K562 (cell line): ENCODE data around the gene PRR14. TPM values are rescaled to one million over a fixed set of nuclear protein-coding genes. Genes with fewer than 3 reads are reported as not detected.

Experiments
- CAMTA2 ChIP-seq: fragments of 250-450 bp; sonication (Bioruptor Pico); conservative IDR thresholded peaks from 2 replicates; pipeline ENCODE4 v1.5.1; 2022
- EWSR1 ChIP-seq: fragments of 450-650 bp; IDR thresholded peaks from 2 replicates; pipeline ENCODE4 v1.6.1; 2018; ENCODE audit warnings: borderline replicate concordance, mild to moderate bottlenecking, low read depth, moderate library complexity; ENCODE audit not compliant: partially characterized antibody
- FOXK1 ChIP-seq: sonication (generic); formaldehyde crosslinking; IDR thresholded peaks from 2 replicates; pipeline ENCODE4 v1.8.0; 2022; ENCODE audit warnings: missing genetic modification reagents, mild to moderate bottlenecking, borderline replicate concordance
- KAT7 ChIP-seq: sonication (generic); formaldehyde crosslinking; IDR thresholded peaks from 2 replicates; pipeline ENCODE4 v1.8.0; 2022; ENCODE audit warnings: missing genetic modification reagents, mild to moderate bottlenecking, borderline replicate concordance
- MAFF ChIP-seq: IDR thresholded peaks from 2 replicates; pipeline ENCODE4 v1.6.1; 2012; ENCODE audit warnings: low read length, improper control_type of control experiment
- MTA3 ChIP-seq: fragments of 450-650 bp; formaldehyde crosslinking; IDR thresholded peaks from 2 replicates; pipeline ENCODE4 v1.6.1; 2017; ENCODE audit warnings: mild to moderate bottlenecking, borderline replicate concordance
- SMAD3 ChIP-seq: fragments of 450-650 bp; formaldehyde crosslinking; conservative IDR thresholded peaks from 2 replicates; pipeline ENCODE4 v1.4.0; 2020; ENCODE audit warnings: mild to moderate bottlenecking
- STAT5A ChIP-seq: IDR thresholded peaks from 2 replicates; pipeline ENCODE4 v1.6.1; 2012; ENCODE audit warnings: low read length, inconsistent platforms, borderline replicate concordance
- ZBTB8A ChIP-seq: fragments of 450-650 bp; IDR thresholded peaks from 2 replicates; pipeline ENCODE4 v1.6.1; 2018; ENCODE audit warnings: mild to moderate bottlenecking, moderate library complexity; ENCODE audit not compliant: partially characterized antibody
- ZC3H8 ChIP-seq: fragments of 450-650 bp; IDR thresholded peaks from 2 replicates; pipeline ENCODE4 v1.6.1; 2017
- ZFP1 ChIP-seq: fragments of 450-650 bp; formaldehyde crosslinking; IDR thresholded peaks from 2 replicates; pipeline ENCODE4 v1.4.0; 2020; ENCODE audit warnings: mild to moderate bottlenecking, mixed read lengths
- ZNF165 ChIP-seq: fragments of 250-450 bp; sonication (Bioruptor Pico); IDR thresholded peaks from 2 replicates; pipeline ENCODE4 v1.4.0; 2020; ENCODE audit warnings: borderline replicate concordance
- ZNF436 ChIP-seq: fragments of 250-450, 450-650 bp; sonication (Bioruptor Pico); formaldehyde crosslinking; IDR thresholded peaks from 2 replicates; pipeline ENCODE4 v1.7.0; 2020; ENCODE audit warnings: mild to moderate bottlenecking
- ZNF79 ChIP-seq: fragments of 250-450 bp; sonication (Bioruptor Pico); IDR thresholded peaks from 2 replicates; pipeline ENCODE4 v1.4.0; 2020; ENCODE audit warnings: low read depth, mild to moderate bottlenecking, moderate library complexity
- polyA plus RNA-seq, 8 experiments: library from polyadenylated mRNA; depleted of rRNA in 4 of 8; stranded (reverse) in 5 of 8; unstranded in 3 of 8; fragments of >200 nt; fragmentation: Nextera tagmentation in 2 of 8; fragmentation: Illumina TruSeq in 1 of 8; extraction: Ambion mirVana in 2 of 8; extraction: Trizol in 1 of 8; gene quantifications; 2 replicates each; pipeline versions ENCODE4 v1.2.1 to v1.2.3, GENCODE V29; 2011 to 2014; ENCODE audit warnings: inconsistent platforms in 1 of 8, missing spikeins in 1 of 8
- total RNA-seq, 7 experiments: library from RNA; depleted of rRNA in 6 of 7; stranded (reverse); fragments of >200 nt in 6 of 7; fragmentation: Illumina TruSeq in 2 of 7; extraction: Trizol in 2 of 7; gene quantifications; 2 replicates each; pipeline versions ENCODE4 v1.2.1 to v1.2.3, GENCODE V29; 2011 to 2021; ENCODE audit warnings: low replicate concordance in 1 of 7
- TF ChIP-seq, protein P1 (sequence below), 2 experiments: IDR thresholded peaks; 2 replicates each; pipeline ENCODE4 v1.6.1; 2012; ENCODE audit warnings: improper control_type of control experiment in 2 of 2, low read depth in 2 of 2, low read length in 2 of 2, borderline replicate concordance in 1 of 2
- TF ChIP-seq, protein P2 (sequence below), 2 experiments: fragments of 450-650 bp; IDR thresholded peaks; 2 replicates each; pipeline ENCODE4 v1.6.1; 2018; ENCODE audit warnings: mild to moderate bottlenecking in 2 of 2, low read depth in 1 of 2; ENCODE audit not compliant: partially characterized antibody in 2 of 2
- TF ChIP-seq, protein P3 (sequence below): sonication (generic); formaldehyde crosslinking; IDR thresholded peaks from 2 replicates; pipeline ENCODE4 v1.8.1; 2023; ENCODE audit warnings: mild to moderate bottlenecking, missing genetic modification reagents
- TF ChIP-seq, protein P4 (sequence below): IDR thresholded peaks from 2 replicates; pipeline ENCODE4 v1.6.1; 2011; ENCODE audit not compliant: insufficient read length; ENCODE audit errors: extremely low read depth

The PRR14 gene
- total and polyA plus RNA-seq, 9 of the 15 experiments (the other 6 are each of a cell fraction or from before 2014, with no cell fraction given): 2.2 to 63.1 (median 11.5) TPM

DNA sequence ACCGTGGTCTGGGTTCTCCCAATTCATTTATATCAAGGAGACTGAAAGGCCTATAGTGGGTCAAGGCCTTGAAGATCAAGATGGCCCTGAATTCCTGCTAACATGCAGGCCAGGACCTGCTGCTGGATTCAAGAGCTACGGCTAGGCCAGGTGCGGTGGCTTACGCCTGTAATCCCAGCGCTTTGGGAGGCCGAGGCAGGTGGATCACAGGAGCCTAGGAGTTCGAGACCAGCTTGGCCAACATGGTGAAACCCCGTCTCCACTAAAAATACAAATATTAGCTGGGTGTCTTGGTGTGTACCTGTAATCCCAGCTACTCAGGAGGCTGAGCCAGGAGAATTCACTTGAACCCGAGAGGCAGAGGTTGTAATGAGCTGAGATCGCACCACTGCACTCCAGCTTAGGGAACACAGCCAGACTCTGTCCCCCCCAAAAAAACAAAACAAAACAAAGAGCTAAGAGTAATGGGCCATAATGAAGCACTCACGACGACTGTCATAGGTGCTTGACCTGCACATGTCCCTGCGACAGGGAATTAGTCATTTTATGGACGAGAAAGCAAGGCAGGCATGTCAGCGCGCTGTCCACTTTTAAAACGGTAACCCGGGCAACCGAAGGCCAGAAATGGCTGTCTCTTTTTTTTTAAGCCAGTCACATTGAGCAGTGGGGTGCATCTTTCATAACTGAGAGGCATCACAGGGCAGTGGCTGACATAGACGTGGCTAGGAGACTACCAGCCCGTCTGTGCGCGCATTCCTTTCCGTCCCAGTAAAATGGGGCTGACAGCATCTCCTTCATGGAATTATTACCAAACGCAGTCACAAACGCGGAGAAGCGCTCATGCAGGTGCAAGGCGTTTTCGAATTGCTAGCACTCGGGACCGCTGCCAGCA is 6.5 kb downstream of the PRR14 start (continued):
- no peak for TF ChIP-seq MAFF
- TF ChIP-seq ZC3H8: no peak
- 0 out of 2 replicates have a peak, but pooled peaks have one; percentile 20 for TF ChIP-seq ZFP1
- TF ChIP-seq EWSR1: no peak
- 0 out of 2 replicates have a peak, but pooled peaks have one; percentile 75 for TF ChIP-seq KAT7 (CRISPR knock-in tag)
- TF ChIP-seq, protein P1, sequence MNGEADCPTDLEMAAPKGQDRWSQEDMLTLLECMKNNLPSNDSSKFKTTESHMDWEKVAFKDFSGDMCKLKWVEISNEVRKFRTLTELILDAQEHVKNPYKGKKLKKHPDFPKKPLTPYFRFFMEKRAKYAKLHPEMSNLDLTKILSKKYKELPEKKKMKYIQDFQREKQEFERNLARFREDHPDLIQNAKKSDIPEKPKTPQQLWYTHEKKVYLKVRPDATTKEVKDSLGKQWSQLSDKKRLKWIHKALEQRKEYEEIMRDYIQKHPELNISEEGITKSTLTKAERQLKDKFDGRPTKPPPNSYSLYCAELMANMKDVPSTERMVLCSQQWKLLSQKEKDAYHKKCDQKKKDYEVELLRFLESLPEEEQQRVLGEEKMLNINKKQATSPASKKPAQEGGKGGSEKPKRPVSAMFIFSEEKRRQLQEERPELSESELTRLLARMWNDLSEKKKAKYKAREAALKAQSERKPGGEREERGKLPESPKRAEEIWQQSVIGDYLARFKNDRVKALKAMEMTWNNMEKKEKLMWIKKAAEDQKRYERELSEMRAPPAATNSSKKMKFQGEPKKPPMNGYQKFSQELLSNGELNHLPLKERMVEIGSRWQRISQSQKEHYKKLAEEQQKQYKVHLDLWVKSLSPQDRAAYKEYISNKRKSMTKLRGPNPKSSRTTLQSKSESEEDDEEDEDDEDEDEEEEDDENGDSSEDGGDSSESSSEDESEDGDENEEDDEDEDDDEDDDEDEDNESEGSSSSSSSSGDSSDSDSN (IDR thresholded peaks at IDR 0.05; ENCODE audit: borderline replicate concordance in 1 of 2, low read depth in 2 of 2, low read length in 2 of 2): 0 out of 4 replicates have a peak, but pooled peaks of 1 of the 2 experiments have one; percentile 6
- 0 out of 2 replicates have a peak, but pooled peaks have one; percentile 17 for TF ChIP-seq SMAD3 (CRISPR knock-in tag)
- TF ChIP-seq ZNF79: no peak
- TF ChIP-seq ZNF436: no peak
- TF ChIP-seq, protein P2, sequence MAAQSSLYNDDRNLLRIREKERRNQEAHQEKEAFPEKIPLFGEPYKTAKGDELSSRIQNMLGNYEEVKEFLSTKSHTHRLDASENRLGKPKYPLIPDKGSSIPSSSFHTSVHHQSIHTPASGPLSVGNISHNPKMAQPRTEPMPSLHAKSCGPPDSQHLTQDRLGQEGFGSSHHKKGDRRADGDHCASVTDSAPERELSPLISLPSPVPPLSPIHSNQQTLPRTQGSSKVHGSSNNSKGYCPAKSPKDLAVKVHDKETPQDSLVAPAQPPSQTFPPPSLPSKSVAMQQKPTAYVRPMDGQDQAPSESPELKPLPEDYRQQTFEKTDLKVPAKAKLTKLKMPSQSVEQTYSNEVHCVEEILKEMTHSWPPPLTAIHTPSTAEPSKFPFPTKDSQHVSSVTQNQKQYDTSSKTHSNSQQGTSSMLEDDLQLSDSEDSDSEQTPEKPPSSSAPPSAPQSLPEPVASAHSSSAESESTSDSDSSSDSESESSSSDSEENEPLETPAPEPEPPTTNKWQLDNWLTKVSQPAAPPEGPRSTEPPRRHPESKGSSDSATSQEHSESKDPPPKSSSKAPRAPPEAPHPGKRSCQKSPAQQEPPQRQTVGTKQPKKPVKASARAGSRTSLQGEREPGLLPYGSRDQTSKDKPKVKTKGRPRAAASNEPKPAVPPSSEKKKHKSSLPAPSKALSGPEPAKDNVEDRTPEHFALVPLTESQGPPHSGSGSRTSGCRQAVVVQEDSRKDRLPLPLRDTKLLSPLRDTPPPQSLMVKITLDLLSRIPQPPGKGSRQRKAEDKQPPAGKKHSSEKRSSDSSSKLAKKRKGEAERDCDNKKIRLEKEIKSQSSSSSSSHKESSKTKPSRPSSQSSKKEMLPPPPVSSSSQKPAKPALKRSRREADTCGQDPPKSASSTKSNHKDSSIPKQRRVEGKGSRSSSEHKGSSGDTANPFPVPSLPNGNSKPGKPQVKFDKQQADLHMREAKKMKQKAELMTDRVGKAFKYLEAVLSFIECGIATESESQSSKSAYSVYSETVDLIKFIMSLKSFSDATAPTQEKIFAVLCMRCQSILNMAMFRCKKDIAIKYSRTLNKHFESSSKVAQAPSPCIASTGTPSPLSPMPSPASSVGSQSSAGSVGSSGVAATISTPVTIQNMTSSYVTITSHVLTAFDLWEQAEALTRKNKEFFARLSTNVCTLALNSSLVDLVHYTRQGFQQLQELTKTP (IDR thresholded peaks at IDR 0.05; ENCODE audit: low read depth in 1 of 2, partially characterized antibody in 2 of 2): no peak
- TF ChIP-seq, protein P3, sequence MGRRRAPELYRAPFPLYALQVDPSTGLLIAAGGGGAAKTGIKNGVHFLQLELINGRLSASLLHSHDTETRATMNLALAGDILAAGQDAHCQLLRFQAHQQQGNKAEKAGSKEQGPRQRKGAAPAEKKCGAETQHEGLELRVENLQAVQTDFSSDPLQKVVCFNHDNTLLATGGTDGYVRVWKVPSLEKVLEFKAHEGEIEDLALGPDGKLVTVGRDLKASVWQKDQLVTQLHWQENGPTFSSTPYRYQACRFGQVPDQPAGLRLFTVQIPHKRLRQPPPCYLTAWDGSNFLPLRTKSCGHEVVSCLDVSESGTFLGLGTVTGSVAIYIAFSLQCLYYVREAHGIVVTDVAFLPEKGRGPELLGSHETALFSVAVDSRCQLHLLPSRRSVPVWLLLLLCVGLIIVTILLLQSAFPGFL (CRISPR knock-in tag): no peak
- TF ChIP-seq ZNF165 (CRISPR knock-in tag): 0 out of 2 replicates have a peak, but pooled peaks have one; percentile 35
- TF ChIP-seq CAMTA2 (CRISPR knock-in tag): no peak
- TF ChIP-seq, protein P4, sequence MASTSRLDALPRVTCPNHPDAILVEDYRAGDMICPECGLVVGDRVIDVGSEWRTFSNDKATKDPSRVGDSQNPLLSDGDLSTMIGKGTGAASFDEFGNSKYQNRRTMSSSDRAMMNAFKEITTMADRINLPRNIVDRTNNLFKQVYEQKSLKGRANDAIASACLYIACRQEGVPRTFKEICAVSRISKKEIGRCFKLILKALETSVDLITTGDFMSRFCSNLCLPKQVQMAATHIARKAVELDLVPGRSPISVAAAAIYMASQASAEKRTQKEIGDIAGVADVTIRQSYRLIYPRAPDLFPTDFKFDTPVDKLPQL: no peak
- TF ChIP-seq FOXK1 (CRISPR knock-in tag): no peak; the same call in 1 of the 2 replicates
- TF ChIP-seq ZBTB8A: no peak
- TF ChIP-seq MTA3: no peak
- TF ChIP-seq STAT5A: no peak
